ENCODE data around the gene GPD2.
A peak's percentile ranks its signal among the peaks of the same experiment; 100 is the strongest.
"Not testable (repeated sequence)": the region's sequence is repeated elsewhere in the genome, so short reads cannot be mapped to it uniquely, and the experiment has no call there.

GPD2 gene

DNA sequence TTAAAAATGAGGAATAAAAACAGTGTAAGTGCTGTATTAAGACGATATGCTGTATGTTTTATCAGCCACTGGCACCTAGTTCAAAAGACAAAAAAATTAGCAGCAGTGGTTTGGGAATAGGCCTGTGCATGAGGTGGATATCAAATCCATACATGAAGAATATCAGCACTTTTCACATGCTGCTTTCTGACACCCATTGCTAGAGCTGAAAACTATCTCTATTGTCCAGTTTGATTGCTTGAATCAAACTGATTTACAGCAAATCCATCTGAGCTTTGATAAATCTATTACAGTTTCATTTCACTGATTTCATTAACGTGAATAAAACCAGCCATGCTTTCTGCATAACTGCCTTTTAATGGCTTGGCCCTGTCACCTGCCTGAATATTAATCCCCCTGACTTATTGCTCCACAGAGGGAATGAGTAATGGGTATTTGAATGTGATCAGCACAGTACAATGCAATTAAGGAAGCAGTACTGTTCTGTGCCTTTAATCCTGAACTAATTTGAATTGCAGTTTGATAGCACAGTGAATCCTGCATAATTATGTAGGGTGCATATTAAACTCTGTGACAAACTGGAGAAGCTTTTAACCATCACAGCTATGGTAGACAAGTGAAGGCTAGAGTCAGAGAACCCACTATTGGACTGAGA, 154.0 kb downstream of the GPD2 start:
- DNase-seq, result no peak

- no peak for DNase-seq
Measured at GRCh38 chr2:156592809-156593593, 156.8 kb downstream of the GPD2 start.

- DNase-seq, result no peak
Measured at GRCh38 chr2:156593594-156593921, 157.4 kb downstream of the GPD2 start.

- DNase-seq, result no peak
Measured at GRCh38 chr2:156598563-156598962, 162.4 kb downstream of the GPD2 start.

DNA sequence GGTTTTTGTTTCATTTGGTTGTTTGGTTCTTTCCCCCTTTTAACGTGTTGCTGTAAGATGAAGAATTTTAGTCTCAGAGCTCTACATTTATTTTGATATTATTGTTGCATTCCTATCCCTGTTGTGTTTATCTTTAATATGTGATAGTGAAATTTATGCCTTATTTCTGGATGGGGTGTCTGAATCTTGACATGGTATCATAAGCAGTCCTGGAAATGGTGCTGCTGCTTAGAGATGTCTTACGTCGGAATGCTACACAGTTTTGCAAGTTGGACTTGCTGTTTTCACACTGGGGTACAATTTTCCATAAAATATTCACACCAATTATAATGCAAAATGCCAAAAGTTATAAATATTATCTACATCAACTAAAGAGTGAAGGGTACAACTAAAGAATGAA, 164.0 kb downstream of the GPD2 start:
- no peak for DNase-seq

GRCh38 chr2:156601855-156602551, 165.8 kb downstream of the GPD2 start:
- no peak for DNase-seq

DNA sequence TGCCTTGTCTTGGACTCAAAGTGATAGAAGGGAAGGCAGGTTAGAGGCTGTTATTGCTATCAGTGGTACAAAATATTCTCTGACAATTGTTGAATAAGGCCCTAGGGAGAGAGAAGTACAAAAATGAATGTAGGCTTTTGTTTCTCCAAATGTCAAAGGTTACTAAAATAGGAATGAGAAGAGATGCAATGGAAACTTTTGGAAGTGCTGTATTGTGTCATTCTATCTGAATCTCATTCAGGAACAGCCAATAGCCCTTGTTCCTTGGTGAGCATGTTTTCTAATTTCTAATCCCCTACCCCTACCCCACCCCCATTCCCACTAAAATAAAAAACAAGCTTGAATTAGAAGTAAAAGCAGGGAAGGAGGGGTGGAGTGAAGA, 166.4 kb downstream of the GPD2 start:
- DNase-seq, result no peak

DNA sequence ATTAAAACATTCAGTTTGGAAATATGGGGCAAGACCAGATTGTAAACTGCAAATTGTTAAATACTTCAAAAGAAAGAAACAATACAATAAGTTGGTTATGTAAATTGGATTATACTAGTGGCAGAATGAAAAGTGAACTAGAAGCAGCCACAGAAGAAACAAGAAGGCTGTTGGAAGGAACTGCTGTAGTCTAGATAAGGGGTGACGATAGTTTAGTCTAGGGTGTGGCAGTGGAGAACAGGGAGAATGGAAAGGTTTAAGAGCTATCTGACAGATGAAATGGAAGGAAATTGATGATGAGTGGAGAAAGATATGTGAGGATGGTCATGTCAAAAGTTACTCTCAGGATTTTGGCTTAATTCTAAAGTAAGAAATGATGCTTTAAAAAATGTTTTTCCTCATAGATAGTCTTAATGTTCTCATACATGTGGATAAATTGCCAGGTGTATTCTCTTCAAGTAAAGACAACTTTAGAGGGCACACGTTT, 179.7 kb downstream of the GPD2 start:
- peak; percentile 20 for DNase-seq

GRCh38 chr2:156618071-156618470, 181.9 kb downstream of the GPD2 start:
- DNase-seq, result not testable (repeated sequence)

- DNase-seq, result no peak
Measured at GRCh38 chr2:156619021-156619539, 182.9 kb downstream of the GPD2 start.

GRCh38 chr2:156622491-156622890, 186.3 kb downstream of the GPD2 start:
- DNase-seq, result no peak

DNA sequence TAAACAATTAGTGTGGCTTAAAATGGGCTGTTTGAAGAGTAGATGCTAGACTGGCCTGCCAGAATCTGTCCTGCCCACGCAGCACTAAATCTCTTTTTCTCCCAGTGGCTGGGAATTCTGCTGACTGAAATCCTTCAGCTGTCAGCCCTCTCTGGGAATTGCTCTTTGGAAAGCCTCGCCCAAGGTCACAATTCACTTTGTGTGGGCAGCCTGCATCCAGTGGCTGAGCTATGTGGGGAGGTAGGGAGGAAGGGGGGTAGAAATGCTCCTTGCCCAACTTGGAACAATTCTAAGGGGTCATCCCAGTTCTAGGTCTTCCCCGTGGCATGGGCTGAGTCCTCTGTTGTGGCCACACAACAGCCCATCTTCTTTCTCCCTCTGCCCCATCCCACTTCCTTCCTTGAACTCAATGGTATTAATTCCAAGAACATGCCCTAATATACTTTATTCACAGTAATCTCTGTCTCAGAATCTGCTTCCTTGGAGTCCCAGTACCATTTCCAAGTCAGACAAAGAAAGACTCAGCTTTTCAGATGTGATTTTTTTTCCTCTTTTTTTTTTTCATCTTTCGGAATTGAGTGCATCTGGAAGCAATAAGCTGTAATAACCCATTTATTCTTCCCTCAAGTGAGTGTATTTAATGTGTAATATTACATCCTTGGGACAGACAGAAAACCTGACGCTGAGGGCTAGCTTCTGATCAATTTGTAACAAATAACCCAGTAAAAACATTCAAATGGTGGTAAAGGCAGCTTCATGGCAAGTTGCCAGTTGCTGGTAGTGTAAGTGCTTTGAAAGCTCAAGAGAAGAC, 189.4 kb downstream of the GPD2 start:
- no peak for DNase-seq

DNA sequence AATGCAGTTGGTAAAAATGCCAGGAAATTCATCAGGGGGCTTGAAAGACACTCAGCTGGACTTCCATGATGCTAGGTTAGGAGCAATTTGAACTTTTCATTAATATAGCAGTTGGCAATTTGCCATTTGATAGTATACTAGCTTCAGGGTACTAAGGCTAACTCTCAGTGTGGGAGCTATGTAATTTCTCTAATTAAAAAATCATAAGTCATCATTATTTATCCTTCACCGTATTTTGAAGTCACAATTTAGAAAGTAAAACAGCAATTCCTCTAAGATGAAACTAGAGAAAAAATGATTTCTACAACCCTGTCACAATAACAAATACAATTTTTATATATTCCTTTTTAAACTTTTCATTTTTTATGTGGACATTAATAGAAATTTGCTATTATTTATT, 190.8 kb downstream of the GPD2 start:
- DNase-seq, result no peak

GRCh38 chr2:156630579-156631337, 194.6 kb downstream of the GPD2 start:
- DNase-seq, result no peak

DNA sequence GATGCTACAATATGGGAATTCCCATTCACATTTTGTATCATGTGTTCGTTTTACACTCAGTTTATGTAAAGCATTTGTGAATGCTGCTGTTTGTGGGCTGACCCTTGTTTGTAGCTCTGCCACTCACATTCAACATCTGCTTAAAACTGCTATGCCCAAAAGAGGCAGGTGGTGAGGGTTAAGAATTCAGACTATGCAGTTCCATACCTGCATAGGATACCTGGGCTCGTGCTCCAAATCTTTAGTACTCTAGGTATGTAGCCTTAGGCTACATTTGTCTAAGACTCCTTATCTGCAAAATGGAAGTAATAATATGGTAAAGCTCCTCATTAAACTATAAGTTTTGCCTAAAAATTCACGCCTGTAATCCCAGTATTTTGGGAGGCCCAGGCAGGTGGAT, 199.5 kb downstream of the GPD2 start:
- DNase-seq, result no peak

All from hematopoietic multipotent progenitor cell treated with erythropoietin and hydrocortisone succinate and interleukin-3 and kit ligand, for 4 days (in vitro differentiated cells).